Measurements from ENCODE around the gene OBSL1.

OBSL1 gene

DNA sequence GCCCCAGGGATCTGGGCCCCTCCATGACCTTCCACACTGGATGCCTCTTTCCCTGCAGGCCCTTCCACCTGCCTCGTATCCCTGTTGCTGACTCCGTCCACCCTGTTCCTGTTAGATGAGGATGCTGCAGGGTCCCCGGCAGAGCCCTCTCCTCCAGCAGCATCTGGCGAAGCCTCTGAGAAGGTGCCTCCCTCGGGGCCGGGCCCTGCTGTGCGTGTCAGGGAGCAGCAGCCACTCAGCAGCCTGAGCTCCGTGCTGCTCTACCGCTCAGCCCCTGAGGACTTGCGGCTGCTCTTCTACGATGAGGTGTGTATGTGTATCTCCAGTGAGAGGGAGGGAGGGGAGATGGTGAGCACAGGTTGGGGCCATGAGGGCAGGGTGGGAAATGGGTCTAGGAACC lies 43.7 kb upstream of the OBSL1 start:
- TF ChIP-seq, protein P1, sequence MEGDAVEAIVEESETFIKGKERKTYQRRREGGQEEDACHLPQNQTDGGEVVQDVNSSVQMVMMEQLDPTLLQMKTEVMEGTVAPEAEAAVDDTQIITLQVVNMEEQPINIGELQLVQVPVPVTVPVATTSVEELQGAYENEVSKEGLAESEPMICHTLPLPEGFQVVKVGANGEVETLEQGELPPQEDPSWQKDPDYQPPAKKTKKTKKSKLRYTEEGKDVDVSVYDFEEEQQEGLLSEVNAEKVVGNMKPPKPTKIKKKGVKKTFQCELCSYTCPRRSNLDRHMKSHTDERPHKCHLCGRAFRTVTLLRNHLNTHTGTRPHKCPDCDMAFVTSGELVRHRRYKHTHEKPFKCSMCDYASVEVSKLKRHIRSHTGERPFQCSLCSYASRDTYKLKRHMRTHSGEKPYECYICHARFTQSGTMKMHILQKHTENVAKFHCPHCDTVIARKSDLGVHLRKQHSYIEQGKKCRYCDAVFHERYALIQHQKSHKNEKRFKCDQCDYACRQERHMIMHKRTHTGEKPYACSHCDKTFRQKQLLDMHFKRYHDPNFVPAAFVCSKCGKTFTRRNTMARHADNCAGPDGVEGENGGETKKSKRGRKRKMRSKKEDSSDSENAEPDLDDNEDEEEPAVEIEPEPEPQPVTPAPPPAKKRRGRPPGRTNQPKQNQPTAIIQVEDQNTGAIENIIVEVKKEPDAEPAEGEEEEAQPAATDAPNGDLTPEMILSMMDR (IDR thresholded peaks at IDR 0.05; ENCODE audit: low read depth, low read length): no peak
- Histone ChIP-seq H3K9me3 (no peaks in the 10 kb centered on the region), H3K27me3 (no peaks in the 10 kb centered on the region), H3K36me3 (peaks cover 5% of the 10 kb centered on the region), H3K4me1 (no peaks in the 10 kb centered on the region), H3K4me3 (ENCODE audit: low read depth, low read length) (no peak overlapping the region)
- DNase-seq: no peak

DNA sequence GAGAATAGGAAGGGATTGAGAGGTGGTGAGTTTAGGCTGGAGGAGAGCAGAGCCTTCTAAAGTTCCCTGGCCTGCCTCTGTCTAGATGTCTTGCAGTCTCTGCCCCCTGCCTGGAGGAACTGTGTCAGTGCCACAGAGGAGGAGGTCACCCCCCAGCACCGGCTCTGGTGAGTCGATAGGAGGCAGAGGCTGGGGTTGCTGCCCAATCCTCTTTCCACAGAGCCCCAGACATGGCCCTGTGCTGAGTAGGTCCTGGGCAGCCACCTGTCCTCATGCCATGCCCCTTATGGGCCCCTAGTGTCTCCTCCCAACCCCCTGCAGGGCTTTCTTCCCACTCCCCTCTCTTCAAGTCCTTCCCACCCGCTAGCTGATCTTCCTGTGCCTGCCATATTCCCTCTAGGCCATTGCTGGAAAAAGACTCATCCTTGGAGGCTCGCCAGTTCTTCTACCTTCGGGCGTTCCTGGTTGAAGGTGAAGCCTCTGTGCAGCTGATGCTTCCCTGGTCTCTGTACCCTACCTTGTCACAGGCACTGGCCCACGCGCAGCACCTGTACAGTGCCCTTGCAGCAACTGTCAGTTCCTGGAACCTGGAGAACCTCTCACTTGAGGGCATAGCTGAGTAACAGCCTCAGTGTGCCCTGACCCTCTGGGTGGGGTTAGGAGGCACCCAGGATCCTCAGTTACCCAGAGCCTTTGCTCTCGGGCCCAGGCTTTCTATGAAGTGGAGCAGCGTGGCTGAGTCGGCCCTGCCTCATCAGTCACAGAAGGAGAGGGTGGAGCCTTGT lies 42.9 kb upstream of the OBSL1 start:
- H3K27me3 ChIP-seq: no peaks in the 10 kb centered on the region
- no peak for DNase-seq
- no peak overlapping the region for H3K4me3 ChIP-seq (ENCODE audit: low read depth, low read length)
- TF ChIP-seq, protein P1 (IDR thresholded peaks at IDR 0.05; ENCODE audit: low read depth, low read length): no peak
- no peaks in the 10 kb centered on the region for H3K4me1 ChIP-seq
- no peaks in the 10 kb centered on the region for H3K9me3 ChIP-seq
- peaks cover 5% of the 10 kb centered on the region for H3K36me3 ChIP-seq

DNA sequence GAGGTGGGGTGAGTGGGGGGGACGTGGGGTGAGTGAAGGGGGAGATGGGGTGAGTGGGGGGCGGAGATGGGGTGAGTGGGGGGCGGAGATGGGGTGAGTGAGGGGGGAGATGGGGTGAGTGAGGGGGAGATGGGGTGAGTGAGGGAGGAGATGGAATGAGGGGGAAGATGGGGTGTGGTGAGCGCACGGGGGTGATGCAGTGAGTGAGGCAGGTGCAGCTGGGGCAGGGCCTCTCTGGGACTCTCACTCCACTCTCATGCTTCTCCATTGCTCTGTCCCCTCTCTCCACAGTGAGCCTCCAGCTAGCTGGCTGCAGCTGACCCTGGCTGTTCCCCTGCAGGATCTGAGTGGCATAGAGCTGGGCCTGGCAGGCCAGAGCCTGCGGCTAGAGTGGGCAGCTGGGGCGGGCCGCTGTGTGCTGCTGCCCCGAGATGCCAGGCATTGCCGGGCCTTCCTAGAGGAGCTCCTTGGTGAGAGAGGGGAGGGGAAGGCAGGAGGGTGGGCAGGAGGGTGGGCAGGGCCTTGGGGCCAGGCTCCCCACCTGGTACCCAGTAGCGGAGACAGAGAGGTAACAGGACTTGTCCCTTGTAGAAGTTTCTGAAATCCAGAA lies 42.2 kb upstream of the OBSL1 start:
- Histone ChIP-seq H3K9me3 (no peaks in the 10 kb centered on the region), H3K4me1 (no peaks in the 10 kb centered on the region), H3K4me3 (ENCODE audit: low read depth, low read length) (no peak overlapping the region), H3K36me3 (peaks cover 10% of the 10 kb centered on the region), H3K27me3 (no peaks in the 10 kb centered on the region)
- no peak for DNase-seq
- TF ChIP-seq, protein P1 (IDR thresholded peaks at IDR 0.05; ENCODE audit: low read depth, low read length): no peak

DNA sequence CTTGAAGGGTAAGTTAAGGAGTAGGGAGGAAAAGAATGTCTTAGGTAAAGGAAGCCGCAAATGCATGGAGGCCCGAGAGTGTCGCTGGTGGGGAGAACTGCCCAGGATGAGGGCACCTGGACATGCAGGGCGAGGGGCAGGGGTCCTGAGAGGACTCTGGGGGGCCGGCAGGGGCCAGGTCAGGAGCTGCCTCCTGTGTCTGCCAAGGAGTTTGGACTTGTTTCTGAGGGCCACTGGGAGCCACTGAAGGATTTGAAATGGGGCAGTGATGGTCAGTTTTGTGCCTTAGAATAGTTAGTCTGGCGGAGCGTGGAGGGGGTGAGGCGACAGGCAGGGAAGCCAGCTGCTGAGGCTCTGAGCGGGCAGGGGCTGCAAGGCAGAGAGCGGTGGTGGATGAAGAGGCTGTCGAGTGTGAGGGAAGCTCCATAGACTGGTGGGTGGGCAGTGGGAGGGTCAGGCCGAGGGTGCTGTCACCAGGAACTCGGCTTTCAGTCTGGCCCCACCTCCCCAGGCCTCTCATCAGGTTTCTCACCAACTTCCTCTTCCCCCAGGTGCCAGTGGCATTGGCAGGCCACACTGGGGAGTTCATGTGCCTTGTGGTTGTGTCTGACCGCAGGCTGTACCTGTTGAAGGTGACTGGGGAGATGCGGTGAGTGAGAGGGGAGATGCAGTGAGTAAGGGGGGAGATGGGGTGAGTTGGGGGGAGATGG lies 41.4 kb upstream of the OBSL1 start:
- no peak for DNase-seq
- H3K27me3 ChIP-seq: no peaks in the 10 kb centered on the region
- H3K4me3 ChIP-seq (ENCODE audit: low read depth, low read length): no peak overlapping the region
- no peaks in the 10 kb centered on the region for H3K4me1 ChIP-seq
- no peaks in the 10 kb centered on the region for H3K9me3 ChIP-seq
- H3K36me3 ChIP-seq: peaks cover 10% of the 10 kb centered on the region
- TF ChIP-seq, protein P1 (IDR thresholded peaks at IDR 0.05; ENCODE audit: low read depth, low read length): no peak

DNA sequence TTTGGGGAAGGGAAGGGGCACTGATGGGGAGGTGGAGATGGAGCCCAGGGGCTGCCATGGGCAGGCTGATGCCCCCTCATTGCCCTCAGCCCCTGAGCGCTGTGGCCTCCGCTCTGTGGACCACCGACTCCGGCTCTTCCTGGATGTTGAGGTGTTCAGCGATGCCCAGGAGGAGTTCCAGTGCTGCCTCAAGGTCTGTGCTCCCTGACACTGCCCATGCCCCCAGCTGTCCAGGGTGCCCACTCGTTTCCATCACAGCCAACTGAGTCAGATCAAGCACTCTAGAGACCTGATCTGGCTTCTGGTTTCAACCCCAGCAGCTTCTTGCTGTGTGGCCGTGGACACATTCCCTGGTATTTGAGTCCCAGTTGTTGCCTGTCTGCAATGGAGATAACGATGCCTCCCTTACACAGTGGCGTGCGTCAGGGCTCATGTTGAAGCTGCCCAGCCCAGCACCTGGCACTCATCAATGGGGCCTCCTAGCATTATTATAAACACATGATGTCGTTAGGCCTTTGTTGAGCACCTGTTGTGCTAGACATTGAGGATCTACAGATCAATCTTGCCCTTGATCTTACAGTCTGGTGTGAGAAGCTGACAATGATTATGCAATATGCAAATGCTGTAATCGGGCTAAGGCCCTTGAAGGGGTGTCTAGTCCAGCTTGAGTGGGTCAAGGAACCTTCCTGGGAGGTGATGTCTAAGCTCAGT lies 40.7 kb upstream of the OBSL1 start:
- peaks cover 10% of the 10 kb centered on the region for H3K36me3 ChIP-seq
- no peaks in the 10 kb centered on the region for H3K27me3 ChIP-seq
- no peak overlapping the region for H3K4me3 ChIP-seq (ENCODE audit: low read depth, low read length)
- H3K4me1 ChIP-seq: no peaks in the 10 kb centered on the region
- H3K9me3 ChIP-seq: no peaks in the 10 kb centered on the region
- TF ChIP-seq, protein P1 (IDR thresholded peaks at IDR 0.05; ENCODE audit: low read depth, low read length): no peak
- DNase-seq: no peak
